WI38 (cell line): ENCODE results near the gene ARHGAP9.
"Not testable (repeated sequence)": the region's sequence is repeated elsewhere in the genome, so short reads cannot be mapped to it uniquely, and the experiment has no call there.

Experiments used
- H3K4me3 ChIP-seq: 2 replicates; pipeline ENCODE4 v1.5.1; 2011; ENCODE audit warnings: low read depth, mild to moderate bottlenecking, control low read depth, low read length
- CTCF ChIP-seq: IDR thresholded peaks from 2 replicates; pipeline ENCODE4 v1.5.1; 2012; ENCODE audit warnings: low read depth, mild to moderate bottlenecking, control low read depth, low read length

ARHGAP9 gene

DNA sequence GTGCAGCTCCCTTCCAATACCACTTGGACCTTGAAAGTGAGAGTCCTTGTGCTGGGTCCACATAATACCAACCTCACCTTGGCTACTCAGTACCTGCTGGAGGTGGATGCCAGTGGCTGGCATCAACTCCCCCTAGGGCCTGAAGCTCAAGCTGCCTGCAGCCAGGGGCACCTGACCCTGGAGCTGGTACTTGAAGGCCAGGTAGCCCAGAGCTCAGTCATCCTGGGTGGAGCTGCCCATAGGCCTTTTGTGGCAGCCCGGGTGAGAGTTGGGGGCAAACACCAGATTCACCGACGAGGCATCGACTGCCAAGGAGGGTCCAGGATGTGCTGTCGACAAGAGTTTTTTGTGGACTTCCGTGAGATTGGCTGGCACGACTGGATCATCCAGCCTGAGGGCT, 30.3 kb downstream of the ARHGAP9 start:
- no peak for TF ChIP-seq CTCF
- H3K4me3 ChIP-seq: no peak overlapping the region

DNA sequence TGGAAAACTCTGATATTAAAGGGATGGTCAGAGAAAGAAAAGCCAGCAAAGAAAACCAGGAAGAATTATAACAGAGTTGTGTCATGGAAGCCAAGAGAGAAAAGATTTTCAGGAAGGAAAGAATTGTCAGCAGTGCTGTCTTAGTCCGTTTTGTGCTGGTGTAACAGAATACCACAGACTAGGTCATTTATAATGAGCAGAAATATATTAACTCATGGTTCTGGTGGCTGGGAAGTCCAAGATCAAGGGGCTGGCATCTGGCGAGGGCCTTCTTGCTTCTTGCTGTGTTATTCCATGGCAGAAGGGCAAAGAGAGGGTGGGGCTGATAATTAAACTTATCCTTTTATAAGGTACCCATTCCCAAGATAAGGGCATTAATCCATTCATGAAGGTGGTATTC, 31.0 kb downstream of the ARHGAP9 start:
- H3K4me3 ChIP-seq: no peak overlapping the region
- no peak for TF ChIP-seq CTCF

DNA sequence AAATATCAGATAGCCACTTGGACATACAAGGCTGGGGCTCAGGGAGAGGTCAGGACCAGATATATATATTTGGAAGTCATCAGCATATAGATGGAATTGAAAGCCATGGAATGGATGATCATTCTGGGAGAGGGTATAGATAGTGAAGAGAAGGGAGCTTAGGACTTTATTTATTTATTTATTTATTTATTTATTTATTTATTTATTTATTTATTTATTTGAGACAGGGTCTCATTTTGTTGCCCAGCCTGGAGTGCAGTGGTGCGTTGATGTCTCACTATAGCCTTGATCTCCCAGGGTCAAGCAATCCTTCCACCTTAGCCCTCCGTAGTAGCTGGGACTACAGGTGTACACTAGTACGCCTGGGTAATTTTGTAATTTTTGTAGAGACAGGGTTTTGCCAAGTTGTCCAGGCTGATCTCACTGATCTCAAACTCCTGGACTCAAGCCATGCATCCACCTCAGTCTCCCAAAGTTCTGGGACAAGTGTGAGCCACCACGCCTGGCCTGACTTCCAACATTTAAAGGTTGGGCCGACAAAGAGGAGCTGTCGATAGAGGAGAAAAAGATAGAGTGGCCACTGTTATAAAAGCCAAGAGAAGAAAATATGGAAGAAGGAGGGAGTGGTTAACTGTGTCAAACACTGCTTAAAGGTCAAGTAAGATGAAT, 33.2 kb downstream of the ARHGAP9 start:
- TF ChIP-seq CTCF: no peak
- no peak overlapping the region for H3K4me3 ChIP-seq

DNA sequence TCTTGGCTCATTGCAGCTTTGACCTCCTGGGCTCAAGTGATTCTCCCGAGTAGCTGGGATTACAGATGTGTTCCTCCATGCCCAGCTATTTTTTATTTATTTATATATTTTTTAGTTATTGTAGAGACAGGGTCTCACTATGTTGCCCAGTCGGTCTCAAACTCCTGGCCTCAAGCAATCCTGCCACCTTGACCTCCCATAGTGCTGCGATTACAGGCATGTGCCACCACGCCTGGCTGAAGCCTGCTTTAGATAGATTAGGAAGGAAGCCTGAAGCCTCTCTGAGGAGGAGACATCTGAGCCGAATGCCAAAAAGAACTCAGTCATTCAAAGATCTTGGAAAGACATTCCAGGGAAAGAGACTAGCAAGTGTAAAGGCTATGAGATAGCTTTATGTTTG, 34.9 kb downstream of the ARHGAP9 start:
- no peak overlapping the region for H3K4me3 ChIP-seq
- no peak for TF ChIP-seq CTCF

DNA sequence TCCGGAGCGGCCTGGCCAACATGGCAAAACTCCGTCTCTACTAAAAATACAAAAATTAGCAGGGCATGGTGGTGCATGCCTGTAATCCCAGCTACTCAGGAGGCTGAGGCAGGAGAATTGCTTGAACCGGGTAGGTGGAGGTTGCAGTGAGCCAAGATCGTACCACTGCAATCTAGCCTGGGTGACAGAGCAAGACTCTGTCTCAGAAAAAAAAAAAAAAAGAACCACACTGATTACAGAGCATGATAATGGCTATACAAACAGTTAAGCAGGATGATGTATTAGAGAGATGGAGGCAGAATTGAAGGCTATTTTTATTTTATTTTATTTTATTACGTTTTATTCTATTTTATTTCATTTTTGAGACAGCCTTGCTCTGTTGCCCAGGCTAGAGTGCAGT, 35.3 kb downstream of the ARHGAP9 start:
- not testable (repeated sequence) for H3K4me3 ChIP-seq

DNA sequence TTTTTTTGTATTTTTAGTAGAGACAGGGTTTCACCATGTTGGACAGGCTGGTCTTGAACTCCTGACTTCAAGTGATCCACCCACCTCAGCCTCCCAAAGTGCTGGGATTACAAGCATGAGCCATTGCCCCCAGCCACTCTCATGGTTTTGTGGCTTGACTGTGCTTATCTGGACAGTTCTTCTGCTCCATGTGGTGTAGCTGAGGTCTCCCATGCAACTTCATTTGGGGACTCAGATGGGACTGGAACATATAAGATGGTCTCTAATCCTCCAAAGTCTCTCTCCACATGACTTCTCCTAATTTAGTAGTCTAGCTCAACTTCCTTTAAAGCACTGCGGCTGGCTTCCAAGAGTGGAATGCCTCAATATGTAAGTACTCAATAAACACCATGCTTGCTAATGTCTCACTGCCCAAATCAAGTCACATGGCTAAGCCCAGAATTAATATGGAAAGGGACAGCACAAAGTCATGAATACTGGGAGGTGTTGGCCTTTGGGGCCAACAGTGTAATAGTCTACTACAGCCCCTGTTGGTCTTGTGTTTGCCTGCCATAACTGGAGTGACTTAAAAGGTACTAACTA, 37.7 kb downstream of the ARHGAP9 start:
- H3K4me3 ChIP-seq: no peak overlapping the region
- TF ChIP-seq CTCF: no peak

DNA sequence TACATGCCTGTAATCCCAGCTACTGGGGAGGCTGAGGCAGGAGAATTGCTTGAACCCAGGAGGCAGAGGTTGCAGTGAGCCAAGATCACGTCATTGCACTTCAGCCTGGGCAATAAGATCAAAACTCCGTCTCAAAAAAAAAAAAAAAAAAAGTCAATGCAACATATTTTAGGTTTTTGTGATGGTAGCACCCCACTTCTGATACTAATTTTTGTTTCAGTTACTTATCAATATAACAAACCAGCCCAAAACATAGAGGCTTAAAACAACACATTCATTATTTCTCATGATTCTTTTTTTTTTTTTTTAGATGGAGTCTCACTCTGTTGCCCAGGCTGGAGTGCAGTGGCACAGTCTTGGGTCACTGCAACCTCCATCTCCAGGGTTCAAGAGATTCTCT, 38.3 kb downstream of the ARHGAP9 start:
- not testable (repeated sequence) for H3K4me3 ChIP-seq

DNA sequence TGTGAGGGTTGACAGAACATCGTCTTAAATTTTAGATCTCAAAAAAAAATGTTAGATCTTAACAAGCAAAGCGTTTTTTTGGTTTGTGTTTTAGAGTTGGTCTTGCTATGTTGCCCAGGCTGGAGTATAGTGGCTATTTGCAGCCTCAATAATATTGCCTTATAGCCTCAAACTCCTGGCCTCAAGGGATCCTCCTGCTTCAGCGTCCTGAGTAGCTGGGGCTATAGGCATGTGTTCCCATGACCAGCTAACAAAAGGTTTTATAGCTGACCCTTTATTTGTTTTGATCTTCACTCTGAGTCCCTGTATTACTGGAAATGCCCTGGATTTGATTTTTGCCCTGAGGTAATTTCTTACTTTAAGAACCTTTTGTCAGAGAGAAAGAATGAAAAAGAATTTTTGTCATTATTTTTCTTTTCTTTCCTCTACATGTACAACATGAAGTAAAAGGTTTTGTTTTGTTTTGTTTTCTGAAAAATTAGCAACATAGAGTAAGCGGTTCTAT, 39.9 kb downstream of the ARHGAP9 start:
- H3K4me3 ChIP-seq: no peak overlapping the region
- TF ChIP-seq CTCF: no peak
